Neural progenitor cell (in vitro differentiated cells): Measurements from ENCODE around the gene DHX35.

Source experiments
- CTCF ChIP-seq: fragments of 200-600 bp; sonication (generic); IDR thresholded peaks from 2 replicates; pipeline ENCODE4 v1.5.1; 2017; ENCODE audit warnings: antibody characterized with exemption, mild to moderate bottlenecking
- EZH2 ChIP-seq: fragments of 200-600 bp; sonication (generic); IDR thresholded peaks from 2 replicates; pipeline ENCODE4 v1.6.1; 2017; ENCODE audit warnings: antibody characterized with exemption, mild to moderate bottlenecking, moderate library complexity
- EZH2phosphoT487 ChIP-seq: fragments of 200-600 bp; sonication (generic); IDR thresholded peaks from 2 replicates; pipeline ENCODE4 v1.6.1; 2017; ENCODE audit warnings: antibody characterized with exemption

- TF ChIP-seq CTCF (no peak), EZH2 (no peak), EZH2phosphoT487 (no peak)
Measured at GRCh38 chr20:39038047-39038446, 75.9 kb downstream of the DHX35 start.
